SK-N-SH (cell line): ENCODE measurements around the gene STARD5. TPM values are rescaled to one million over a fixed set of nuclear protein-coding genes. Genes with fewer than 3 reads are reported as not detected.
A peak's percentile ranks its signal among the peaks of the same experiment; 100 is the strongest.

Experiments
- CTCF ChIA-PET: fragments of 300-600, 350-600 bp; formaldehyde crosslinking; extraction: SDS; loops from one replicate; lab custom pipeline; 2021; lab: Yijun Ruan, JAX
- POLR2A ChIA-PET: fragments of 350-600 bp; sonication (Branson Sonifier 250); formaldehyde crosslinking; extraction: SDS; loops from one replicate; lab custom pipeline; 2020; ENCODE audit warnings: antibody characterized with exemption, inconsistent platforms; lab: Yijun Ruan, JAX
- DNase-seq: peaks from one replicate; pipeline ENCODE4 v3.0.0; 2012
- H2AFZ ChIP-seq: fragments of 200-600 bp; sonication (generic); 2 replicates; pipeline ENCODE4 v1.8.1; 2016; ENCODE audit warnings: antibody characterized with exemption, mild to moderate bottlenecking, low read depth
- H3F3A ChIP-seq: fragments of 200-600 bp; sonication (generic); replicated peaks from 2 replicates; pipeline ENCODE3; 2016; ENCODE audit warnings: antibody characterized with exemption, mild to moderate bottlenecking; ENCODE audit not compliant: insufficient read depth
- H3K27ac ChIP-seq, 2 experiments: fragments of 200-500 bp in 1 of 2; fragments of 200-600 bp in 1 of 2; sonication (Bioruptor generic) in 1 of 2; sonication (generic), shearing (Covaris generic) in 1 of 2; 2 replicates each; pipeline versions ENCODE4 v1.5.1 to v1.6.1; 2014 to 2016; ENCODE audit warnings: low read depth in 2 of 2, inconsistent platforms in 1 of 2, low read length in 1 of 2, mild to moderate bottlenecking in 1 of 2, mixed read lengths in 1 of 2
- H3K27me3 ChIP-seq: fragments of 200-600 bp; sonication (generic), shearing (Covaris generic); 2 replicates; pipeline ENCODE4 v1.6.1; 2016; ENCODE audit warnings: mixed run types; ENCODE audit not compliant: insufficient read depth
- H3K36me3 ChIP-seq, 2 experiments: fragments of 200-500 bp in 1 of 2; fragments of 200-600 bp in 1 of 2; sonication (Bioruptor generic) in 1 of 2; sonication (generic) in 1 of 2; replicated peaks in 1 of 2; 2 replicates each; pipeline versions ENCODE3 to v1.5.1; 2014 to 2016; ENCODE audit warnings: low read length in 1 of 2, mild to moderate bottlenecking in 1 of 2; ENCODE audit not compliant: insufficient read depth in 2 of 2, control insufficient read depth in 1 of 2
- H3K4me1 ChIP-seq, 2 experiments: fragments of 200-500 bp in 1 of 2; fragments of 200-600 bp in 1 of 2; sonication (Bioruptor generic) in 1 of 2; sonication (generic), shearing (Covaris generic) in 1 of 2; 2 replicates each; pipeline versions ENCODE4 v1.5.1 to v1.6.1; 2014 to 2016; ENCODE audit warnings: low read depth in 1 of 2, low read length in 1 of 2, mixed run types in 1 of 2; ENCODE audit not compliant: insufficient read depth in 2 of 2, control insufficient read depth in 1 of 2
- H3K4me2 ChIP-seq: fragments of 200-600 bp; sonication (generic), shearing (Covaris generic); 2 replicates; pipeline ENCODE4 v1.6.1; 2017; ENCODE audit warnings: mixed run types
- H3K4me3 ChIP-seq, 2 experiments: fragments of 200-500 bp in 1 of 2; fragments of 200-600 bp in 1 of 2; sonication (Bioruptor generic) in 1 of 2; sonication (generic), shearing (Covaris generic) in 1 of 2; 2 replicates each; pipeline versions ENCODE4 v1.5.1 to v1.8.1; 2014 to 2016; ENCODE audit warnings: low read depth in 2 of 2, inconsistent platforms in 1 of 2, low read length in 1 of 2, mild to moderate bottlenecking in 1 of 2, mixed read lengths in 1 of 2, moderate library complexity in 1 of 2
- H3K79me2 ChIP-seq: fragments of 200-600 bp; sonication (generic); 2 replicates; pipeline ENCODE4 v1.8.1; 2017; ENCODE audit warnings: mild to moderate bottlenecking; ENCODE audit not compliant: insufficient read depth
- H3K9ac ChIP-seq: fragments of 200-600 bp; sonication (generic); 2 replicates; pipeline ENCODE4 v1.6.1; 2017; ENCODE audit warnings: mixed run types
- H3K9me2 ChIP-seq: fragments of 200-600 bp; sonication (generic); 2 replicates; pipeline ENCODE4 v1.6.1; 2017; ENCODE audit warnings: mixed run types
- H3K9me3 ChIP-seq: fragments of 200-600 bp; sonication (generic); 2 replicates; pipeline ENCODE4 v1.6.1; 2017; ENCODE audit warnings: mixed run types, mild to moderate bottlenecking, moderate library complexity
- H4K20me1 ChIP-seq: fragments of 200-600 bp; sonication (generic); 2 replicates; pipeline ENCODE4 v1.6.1; 2017; ENCODE audit warnings: mild to moderate bottlenecking, mixed run types; ENCODE audit not compliant: insufficient read depth
- CHD2 ChIP-seq: fragments of 150-350 bp; IDR thresholded peaks from 2 replicates; pipeline ENCODE4 v1.6.1; 2018; ENCODE audit warnings: low read length; ENCODE audit not compliant: partially characterized antibody
- EZH2phosphoT487 ChIP-seq: fragments of 200-600 bp; sonication (generic); IDR thresholded peaks from 2 replicates; pipeline ENCODE4 v1.6.1; 2017; ENCODE audit warnings: low read depth, mixed run types, mild to moderate bottlenecking, antibody characterized with exemption, moderate library complexity, borderline replicate concordance
- FOSL2 ChIP-seq: IDR thresholded peaks from 2 replicates; pipeline ENCODE4 v1.4.0; 2012; ENCODE audit warnings: low read depth, mild to moderate bottlenecking, moderate library complexity, borderline replicate concordance
- GATA2 ChIP-seq: sonication (generic); formaldehyde crosslinking; IDR thresholded peaks from 2 replicates; pipeline ENCODE4 v1.5.0; 2020; ENCODE audit warnings: mild to moderate bottlenecking, missing genetic modification reagents
- NFIC ChIP-seq: IDR thresholded peaks from 2 replicates; pipeline ENCODE4 v1.4.0; 2012; ENCODE audit warnings: borderline replicate concordance
- NRF1 ChIP-seq: IDR thresholded peaks from 2 replicates; pipeline ENCODE4 v1.6.1; 2012; ENCODE audit warnings: low read depth, mild to moderate bottlenecking, low read length
- POLR2AphosphoS5 ChIP-seq: IDR thresholded peaks from 2 replicates; pipeline ENCODE4 v1.6.1; 2012; ENCODE audit warnings: low read depth, low read length
- RXRA ChIP-seq: IDR thresholded peaks from 2 replicates; pipeline ENCODE4 v1.4.0; 2012; ENCODE audit warnings: low read depth, mild to moderate bottlenecking, borderline replicate concordance
- TCF12 ChIP-seq: IDR thresholded peaks from 2 replicates; pipeline ENCODE4 v1.4.0; 2012
- WGBS: methylation state at CpG from one replicate; pipeline ENCODE4 v1.1.6; 2017; ENCODE audit warnings: low lambda C conversion rate; 5-methylcytosine and 5-hydroxymethylcytosine counted together
- polyA plus RNA-seq, 3 experiments: library from polyadenylated mRNA; depleted of rRNA; stranded (reverse); fragments of >200 nt; gene quantifications; 2 replicates each; pipeline ENCODE4 v1.2.3, GENCODE V29; 2012
- TF ChIP-seq, protein P1 (sequence below): IDR thresholded peaks from 2 replicates; pipeline ENCODE4; 2012
- TF ChIP-seq, protein P2 (sequence below): IDR thresholded peaks from 2 replicates; pipeline ENCODE4 v1.4.0; 2012; ENCODE audit warnings: low read depth, borderline replicate concordance
- TF ChIP-seq, protein P3 (sequence below): fragments of 200-600 bp; sonication (generic); IDR thresholded peaks from 2 replicates; pipeline ENCODE4 v1.6.1; 2017; ENCODE audit warnings: antibody characterized with exemption, mild to moderate bottlenecking, moderate library complexity

Gene STARD5
- polyA plus RNA-seq, 1 of the 3 experiments (the other 2 are of a cell fraction): 1.6 TPM

DNA sequence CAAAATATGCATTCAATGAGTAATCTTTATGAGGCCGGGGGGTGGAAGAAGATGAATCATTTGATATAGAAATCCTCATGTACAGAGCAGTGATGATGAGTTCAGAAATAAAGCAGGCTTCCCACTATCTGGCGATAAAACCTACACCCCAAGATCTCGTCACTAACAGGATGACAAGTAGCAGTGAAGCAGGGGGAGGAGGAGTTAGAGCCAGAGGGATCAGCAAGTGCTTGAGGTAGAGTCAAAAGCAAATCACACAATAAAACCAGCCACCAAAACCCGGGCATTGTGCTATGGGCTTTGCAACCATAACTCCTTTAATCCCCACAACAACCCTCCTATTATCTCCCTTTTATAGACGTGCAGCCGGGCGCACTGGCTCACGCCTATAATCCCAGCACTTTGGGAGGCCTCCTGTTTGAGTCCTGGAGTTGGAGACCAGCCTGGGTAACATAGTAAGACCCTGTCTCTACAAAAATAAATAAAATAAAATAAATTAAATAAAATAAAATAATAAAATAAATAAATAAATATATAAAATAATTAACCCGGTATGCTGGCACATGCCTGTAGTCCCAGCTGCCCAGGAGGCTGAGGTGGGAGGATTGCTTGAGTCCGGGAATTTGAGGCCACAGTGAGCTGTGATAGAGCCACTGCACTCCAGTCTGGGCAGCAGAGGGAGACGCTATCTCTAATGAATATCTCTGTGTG is 53.0 kb downstream of the STARD5 start:
- no peak for DNase-seq
- Histone ChIP-seq H3K9me3 (no peaks in the 10 kb centered on the region), H3K4me1 (peaks cover 4 to 8% of the 10 kb centered on the region in 2 experiments; a peak in 2 of 4 replicates), H3K9me2 (no peaks in the 10 kb centered on the region), H4K20me1 (no peaks in the 10 kb centered on the region), H3K9ac (no peak overlapping the region), H3K4me2 (peak overlapping the region; percentile 44), H2AFZ (no peak overlapping the region), H3K36me3 (no peaks in the 10 kb centered on the region), H3K27ac (no peak overlapping the region), H3K27me3 (peaks cover 15% of the 10 kb centered on the region; the same call in 1 of the 2 replicates), H3K79me2 (no peaks in the 10 kb centered on the region), H3K4me3 (no peak overlapping the region), H3F3A (no peaks in the 10 kb centered on the region)
- 67% methylated on average over 11 of the region's 11 CpGs for WGBS
- TF ChIP-seq TCF12 (no peak), RXRA (no peak), FOSL2 (peak; percentile 11; the same call in 1 of the 2 replicates)
- POLR2A ChIA-PET: no interaction called here
- CTCF ChIA-PET: interaction anchor here (1.2 to 7.2 kb wide), 7 partner anchors 10 to 166 kb away, joined by 4 to 451 read pairs (median 61); no protein-coding TSS in a partner anchor

DNA sequence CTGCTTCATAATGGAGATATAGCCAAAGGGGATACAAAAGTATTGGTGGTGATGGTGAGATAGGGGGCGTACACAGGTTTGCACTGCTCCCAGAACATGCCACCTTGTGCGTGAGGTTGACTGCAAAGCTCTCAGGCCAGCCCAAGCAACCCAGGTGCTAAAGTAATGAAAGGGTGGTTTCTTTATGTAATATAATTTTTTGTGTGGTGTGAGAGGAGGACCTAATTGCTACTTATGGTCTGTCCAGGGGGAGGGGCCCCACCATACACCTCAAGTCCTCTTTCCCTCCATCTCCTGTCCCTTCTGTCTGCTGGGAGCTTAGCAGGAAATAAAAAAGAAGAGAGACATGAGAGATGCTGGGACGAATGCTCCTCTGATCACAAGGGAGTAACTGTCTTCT is 53.8 kb downstream of the STARD5 start:
- H3K27ac ChIP-seq: no peak overlapping the region
- no peaks in the 10 kb centered on the region for H3K79me2 ChIP-seq
- CTCF ChIA-PET: interaction anchor here (5.1 to 8.5 kb wide), 5 partner anchors 11 to 166 kb away, joined by 57 to 451 read pairs (median 93); no protein-coding TSS in a partner anchor
- no peak overlapping the region for H3K9ac ChIP-seq
- TF ChIP-seq, protein P1, sequence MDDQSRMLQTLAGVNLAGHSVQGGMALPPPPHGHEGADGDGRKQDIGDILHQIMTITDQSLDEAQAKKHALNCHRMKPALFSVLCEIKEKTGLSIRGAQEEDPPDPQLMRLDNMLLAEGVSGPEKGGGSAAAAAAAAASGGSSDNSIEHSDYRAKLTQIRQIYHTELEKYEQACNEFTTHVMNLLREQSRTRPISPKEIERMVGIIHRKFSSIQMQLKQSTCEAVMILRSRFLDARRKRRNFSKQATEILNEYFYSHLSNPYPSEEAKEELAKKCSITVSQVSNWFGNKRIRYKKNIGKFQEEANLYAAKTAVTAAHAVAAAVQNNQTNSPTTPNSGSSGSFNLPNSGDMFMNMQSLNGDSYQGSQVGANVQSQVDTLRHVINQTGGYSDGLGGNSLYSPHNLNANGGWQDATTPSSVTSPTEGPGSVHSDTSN: no peak
- TF ChIP-seq, protein P2, sequence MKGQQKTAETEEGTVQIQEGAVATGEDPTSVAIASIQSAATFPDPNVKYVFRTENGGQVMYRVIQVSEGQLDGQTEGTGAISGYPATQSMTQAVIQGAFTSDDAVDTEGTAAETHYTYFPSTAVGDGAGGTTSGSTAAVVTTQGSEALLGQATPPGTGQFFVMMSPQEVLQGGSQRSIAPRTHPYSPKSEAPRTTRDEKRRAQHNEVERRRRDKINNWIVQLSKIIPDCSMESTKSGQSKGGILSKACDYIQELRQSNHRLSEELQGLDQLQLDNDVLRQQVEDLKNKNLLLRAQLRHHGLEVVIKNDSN: no peak
- no peaks in the 10 kb centered on the region for H3K36me3 ChIP-seq
- H3K9me2 ChIP-seq: no peaks in the 10 kb centered on the region
- peaks cover 15% of the 10 kb centered on the region; the same call in 1 of the 2 replicates for H3K27me3 ChIP-seq
- H3K9me3 ChIP-seq: no peaks in the 10 kb centered on the region
- 48% methylated on average over 3 of the region's 3 CpGs for WGBS
- DNase-seq: no peak
- POLR2A ChIA-PET: no interaction called here
- H3K4me2 ChIP-seq: no peak overlapping the region
- H2AFZ ChIP-seq: no peak overlapping the region
- peaks cover 5 to 11% of the 10 kb centered on the region in 2 experiments; a peak in 2 of 4 replicates for H3K4me1 ChIP-seq
- no peaks in the 10 kb centered on the region for H3F3A ChIP-seq
- H4K20me1 ChIP-seq: no peaks in the 10 kb centered on the region
- no peak overlapping the region for H3K4me3 ChIP-seq

DNA sequence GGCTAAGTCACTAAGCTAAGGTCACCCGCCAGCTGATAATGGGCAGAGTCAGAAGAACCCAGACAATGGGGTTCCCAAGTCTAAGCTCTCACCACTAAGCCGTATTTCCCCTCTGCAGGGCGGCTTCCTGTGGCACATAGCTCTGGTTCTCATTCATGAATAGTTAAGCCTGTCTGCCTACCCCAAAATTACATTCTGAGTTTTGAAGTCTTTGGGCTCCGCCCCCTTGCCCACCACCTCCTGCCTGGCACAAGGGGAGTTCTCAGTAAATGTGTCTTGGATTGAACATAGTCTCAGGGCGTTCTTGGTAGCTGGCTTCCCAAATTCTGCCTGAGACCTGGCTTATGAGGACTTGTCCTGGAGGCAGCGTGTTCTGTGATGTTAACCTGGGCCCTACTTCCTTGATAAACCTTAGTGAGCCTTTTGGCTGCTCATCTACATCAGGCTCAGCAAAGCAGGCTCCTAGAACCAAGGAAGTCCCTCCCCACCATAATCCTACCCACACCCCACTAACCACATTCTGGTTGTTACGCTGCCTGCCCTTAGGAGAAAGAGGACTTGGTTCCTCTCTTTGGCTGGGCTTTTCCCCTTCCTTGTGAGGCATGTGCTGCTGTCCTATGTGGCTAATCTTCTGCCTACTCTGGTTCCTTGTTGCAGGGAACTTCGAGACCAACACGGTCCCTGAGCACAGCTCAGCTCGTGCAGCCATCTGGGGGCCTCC is 54.9 kb downstream of the STARD5 start:
- peaks cover 13% of the 10 kb centered on the region; the same call in 1 of the 2 replicates for H3K27me3 ChIP-seq
- H3F3A ChIP-seq: no peaks in the 10 kb centered on the region
- H3K27ac ChIP-seq: no peak overlapping the region
- no peaks in the 10 kb centered on the region for H4K20me1 ChIP-seq
- no peak overlapping the region for H3K9ac ChIP-seq
- no peaks in the 10 kb centered on the region for H3K9me2 ChIP-seq
- TF ChIP-seq GATA2 (CRISPR knock-in tag) (no peak), POLR2AphosphoS5 (no peak), EZH2phosphoT487 (no peak), NRF1 (no peak), NFIC (no peak), CHD2 (no peak), TCF12 (no peak)
- TF ChIP-seq, protein P3, sequence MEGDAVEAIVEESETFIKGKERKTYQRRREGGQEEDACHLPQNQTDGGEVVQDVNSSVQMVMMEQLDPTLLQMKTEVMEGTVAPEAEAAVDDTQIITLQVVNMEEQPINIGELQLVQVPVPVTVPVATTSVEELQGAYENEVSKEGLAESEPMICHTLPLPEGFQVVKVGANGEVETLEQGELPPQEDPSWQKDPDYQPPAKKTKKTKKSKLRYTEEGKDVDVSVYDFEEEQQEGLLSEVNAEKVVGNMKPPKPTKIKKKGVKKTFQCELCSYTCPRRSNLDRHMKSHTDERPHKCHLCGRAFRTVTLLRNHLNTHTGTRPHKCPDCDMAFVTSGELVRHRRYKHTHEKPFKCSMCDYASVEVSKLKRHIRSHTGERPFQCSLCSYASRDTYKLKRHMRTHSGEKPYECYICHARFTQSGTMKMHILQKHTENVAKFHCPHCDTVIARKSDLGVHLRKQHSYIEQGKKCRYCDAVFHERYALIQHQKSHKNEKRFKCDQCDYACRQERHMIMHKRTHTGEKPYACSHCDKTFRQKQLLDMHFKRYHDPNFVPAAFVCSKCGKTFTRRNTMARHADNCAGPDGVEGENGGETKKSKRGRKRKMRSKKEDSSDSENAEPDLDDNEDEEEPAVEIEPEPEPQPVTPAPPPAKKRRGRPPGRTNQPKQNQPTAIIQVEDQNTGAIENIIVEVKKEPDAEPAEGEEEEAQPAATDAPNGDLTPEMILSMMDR: no peak
- TF ChIP-seq, protein P1: no peak
- TF ChIP-seq, all 33 proteins: peak for 0
- WGBS: 65% methylated on average over 10 of the region's 10 CpGs
- CTCF ChIA-PET: interaction anchor here (3.9 to 8.5 kb wide), 7 partner anchors 12 to 164 kb away, joined by 36 to 451 read pairs (median 57); no protein-coding TSS in a partner anchor
- H3K4me2 ChIP-seq: no peak overlapping the region
- no peaks in the 10 kb centered on the region for H3K36me3 ChIP-seq
- no peak for DNase-seq
- no peaks in the 10 kb centered on the region for H3K9me3 ChIP-seq
- POLR2A ChIA-PET: no interaction called here
- peaks cover 5 to 11% of the 10 kb centered on the region in 2 experiments; a peak in 2 of 4 replicates for H3K4me1 ChIP-seq
- no peak overlapping the region for H3K4me3 ChIP-seq
- no peak overlapping the region for H2AFZ ChIP-seq
- H3K79me2 ChIP-seq: no peaks in the 10 kb centered on the region
